ENCODE results near the gene RCAN2. TPM values are rescaled to one million over a fixed set of nuclear protein-coding genes. Genes with fewer than 3 reads are reported as not detected.

RCAN2 gene
- total and polyA plus RNA-seq, 2 experiments from 2014 or later: 6.0 to 9.3 TPM

DNA sequence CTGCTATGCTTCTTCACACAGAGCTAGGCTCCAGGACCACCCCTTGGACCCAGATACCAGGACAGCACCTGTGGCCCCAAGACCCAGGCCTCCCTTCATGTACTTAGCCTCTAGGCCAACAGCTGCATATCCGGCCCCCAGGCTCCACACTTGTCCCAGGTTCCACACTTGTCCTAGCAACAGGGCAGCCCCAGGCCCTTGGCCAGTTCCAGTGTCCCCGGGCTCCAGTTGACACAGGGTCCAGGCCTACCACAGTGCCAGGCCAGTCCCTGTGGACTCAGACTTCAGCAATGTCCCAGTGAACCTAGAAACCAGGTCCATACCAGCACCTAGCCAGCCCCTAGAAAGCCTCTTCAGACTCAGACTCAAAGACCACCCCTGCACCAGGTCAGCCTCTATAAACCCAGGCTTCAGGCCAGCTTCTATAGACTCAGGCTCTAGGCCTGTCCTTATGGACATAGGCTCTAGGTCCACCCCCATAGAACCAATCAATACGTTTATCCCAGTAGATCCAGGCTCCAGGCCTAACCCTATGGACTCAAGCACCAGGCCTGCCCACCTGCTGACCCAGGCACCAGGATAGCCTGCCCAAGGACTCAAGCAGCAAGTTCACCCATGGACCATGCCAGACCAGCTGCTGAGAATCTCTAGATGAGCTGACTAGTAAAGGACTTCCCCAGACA, 46.3 kb downstream of the RCAN2 start:
- Histone ChIP-seq H3K4me1 (ENCODE audit: insufficient read depth) (no peaks in the 10 kb centered on the region), H3K4me2 (no peak overlapping the region), H3K4me3 (no peak overlapping the region), H2AFZ (no peak overlapping the region), H4K20me1 (replicated peaks; ENCODE audit: insufficient read depth) (no peaks in the 10 kb centered on the region), H3K36me3 (ENCODE audit: insufficient read depth) (peaks cover 4% of the 10 kb centered on the region; the same call in 1 of the 2 replicates), H3K27ac (ENCODE audit: low read depth) (no peak overlapping the region), H3K27me3 (ENCODE audit: insufficient read depth) (no peaks in the 10 kb centered on the region), H3F3A (replicated peaks; ENCODE audit: low read depth) (no peaks in the 10 kb centered on the region), H3K9me2 (ENCODE audit: insufficient read depth) (no peaks in the 10 kb centered on the region), H3K79me2 (replicated peaks; ENCODE audit: insufficient read depth) (no peaks in the 10 kb centered on the region)
- Mint-ChIP-seq H3K27ac (no peak overlapping the region), H3K4me3 (no peak overlapping the region), H3K36me3 (ENCODE audit: low read depth) (peaks cover 10% of the 10 kb centered on the region; the same call in 2 of the 3 replicates), H3K4me1 (no peaks in the 10 kb centered on the region), H3K27me3 (ENCODE audit: insufficient read depth, low read depth, poor library complexity) (peaks cover 1% of the 10 kb centered on the region), H3K9me3 (peaks cover 15% of the 10 kb centered on the region; the same call in 2 of the 3 replicates)
- DNase-seq (ENCODE audit: low spot score) (no peak), ATAC-seq (no peak)
- TF ChIP-seq POLR2AphosphoS5 (IDR thresholded peaks at IDR 0.05; ENCODE audit: low read depth): no peak
- no peak for TF ChIP-seq ZNF114 (CRISPR knock-in tag; IDR thresholded peaks at IDR 0.05)
- TF ChIP-seq, protein P1, sequence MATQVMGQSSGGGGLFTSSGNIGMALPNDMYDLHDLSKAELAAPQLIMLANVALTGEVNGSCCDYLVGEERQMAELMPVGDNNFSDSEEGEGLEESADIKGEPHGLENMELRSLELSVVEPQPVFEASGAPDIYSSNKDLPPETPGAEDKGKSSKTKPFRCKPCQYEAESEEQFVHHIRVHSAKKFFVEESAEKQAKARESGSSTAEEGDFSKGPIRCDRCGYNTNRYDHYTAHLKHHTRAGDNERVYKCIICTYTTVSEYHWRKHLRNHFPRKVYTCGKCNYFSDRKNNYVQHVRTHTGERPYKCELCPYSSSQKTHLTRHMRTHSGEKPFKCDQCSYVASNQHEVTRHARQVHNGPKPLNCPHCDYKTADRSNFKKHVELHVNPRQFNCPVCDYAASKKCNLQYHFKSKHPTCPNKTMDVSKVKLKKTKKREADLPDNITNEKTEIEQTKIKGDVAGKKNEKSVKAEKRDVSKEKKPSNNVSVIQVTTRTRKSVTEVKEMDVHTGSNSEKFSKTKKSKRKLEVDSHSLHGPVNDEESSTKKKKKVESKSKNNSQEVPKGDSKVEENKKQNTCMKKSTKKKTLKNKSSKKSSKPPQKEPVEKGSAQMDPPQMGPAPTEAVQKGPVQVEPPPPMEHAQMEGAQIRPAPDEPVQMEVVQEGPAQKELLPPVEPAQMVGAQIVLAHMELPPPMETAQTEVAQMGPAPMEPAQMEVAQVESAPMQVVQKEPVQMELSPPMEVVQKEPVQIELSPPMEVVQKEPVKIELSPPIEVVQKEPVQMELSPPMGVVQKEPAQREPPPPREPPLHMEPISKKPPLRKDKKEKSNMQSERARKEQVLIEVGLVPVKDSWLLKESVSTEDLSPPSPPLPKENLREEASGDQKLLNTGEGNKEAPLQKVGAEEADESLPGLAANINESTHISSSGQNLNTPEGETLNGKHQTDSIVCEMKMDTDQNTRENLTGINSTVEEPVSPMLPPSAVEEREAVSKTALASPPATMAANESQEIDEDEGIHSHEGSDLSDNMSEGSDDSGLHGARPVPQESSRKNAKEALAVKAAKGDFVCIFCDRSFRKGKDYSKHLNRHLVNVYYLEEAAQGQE (IDR thresholded peaks at IDR 0.05; ENCODE audit: unreplicated experiment): no peak
- TF ChIP-seq EZH2phosphoT487 (IDR thresholded peaks at IDR 0.05; ENCODE audit: unreplicated experiment): no peak

DNA sequence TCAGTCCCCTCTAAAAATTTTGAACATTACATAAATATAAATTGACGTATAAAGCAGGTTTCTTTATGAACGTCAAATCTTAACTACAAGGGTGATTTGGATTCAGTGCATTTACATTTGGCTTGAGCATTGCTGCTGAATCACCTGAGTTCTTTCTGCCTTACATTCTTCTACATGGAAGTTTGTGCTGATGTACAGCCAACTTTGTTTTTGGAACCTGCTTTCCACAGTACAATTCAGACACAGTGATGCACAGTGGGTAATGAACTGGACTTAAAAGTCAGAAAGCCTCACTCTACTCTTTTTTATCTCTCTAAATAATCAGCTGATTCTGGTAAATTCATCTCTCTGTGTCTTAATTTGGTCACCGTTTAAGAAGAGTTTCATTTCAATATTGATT, 47.6 kb downstream of the RCAN2 start:
- no peak overlapping the region for H3K27ac ChIP-seq (ENCODE audit: low read depth)

More for the DNA sequence above, 47.6 kb downstream of the RCAN2 start:
- Histone ChIP-seq H3K36me3 (ENCODE audit: insufficient read depth) (no peaks in the 10 kb centered on the region), H3K4me3 (no peak overlapping the region), H4K20me1 (replicated peaks; ENCODE audit: insufficient read depth) (no peaks in the 10 kb centered on the region), H3K79me2 (replicated peaks; ENCODE audit: insufficient read depth) (no peaks in the 10 kb centered on the region), H2AFZ (no peak overlapping the region), H3K9me2 (ENCODE audit: insufficient read depth) (no peaks in the 10 kb centered on the region), H3K27me3 (ENCODE audit: insufficient read depth) (no peaks in the 10 kb centered on the region), H3K4me2 (no peak overlapping the region), H3K4me1 (ENCODE audit: insufficient read depth) (no peaks in the 10 kb centered on the region), H3F3A (replicated peaks; ENCODE audit: low read depth) (no peaks in the 10 kb centered on the region)
- Mint-ChIP-seq H3K9me3 (peaks cover 11% of the 10 kb centered on the region; the same call in 2 of the 3 replicates), H3K4me1 (no peaks in the 10 kb centered on the region), H3K27ac (no peak overlapping the region), H3K36me3 (ENCODE audit: low read depth) (peaks cover 10% of the 10 kb centered on the region; the same call in 2 of the 3 replicates), H3K4me3 (no peak overlapping the region), H3K27me3 (ENCODE audit: insufficient read depth, low read depth, poor library complexity) (peaks cover 1% of the 10 kb centered on the region)
- DNase-seq (ENCODE audit: low spot score): no peak
- TF ChIP-seq NANOG (IDR thresholded peaks at IDR 0.05; ENCODE audit: borderline replicate concordance): no peak
- TF ChIP-seq, protein P1 (IDR thresholded peaks at IDR 0.05; ENCODE audit: unreplicated experiment): no peak
- no peak for ATAC-seq
